Head of caudate nucleus (tissue), 42 donors: Measurements from ENCODE around the gene AUTS2.

Experiments used
- DNase-seq, 42 donors: peaks; one replicate each; pipeline versions ENCODE4 v3.0.0 to v3.0.0-alpha.2; 2020 to 2021; ENCODE audit warnings: mixed read lengths in 7 of 42
- intact Hi-C: fragments of 100-400 bp; cut with DNase I; formaldehyde crosslinking; loops from one replicate; pipeline ENCODE4 v1.15.0; 2022

Gene AUTS2

GRCh38 chr7:69696686-69697685, 98.7 kb downstream of the AUTS2 start:
- no peak for DNase-seq
- intact Hi-C loops = no loop called here

- DNase-seq = no peak
- intact Hi-C loops = no loop called here
Observed at GRCh38 chr7:69698109-69698825, 100.0 kb downstream of the AUTS2 start.

GRCh38 chr7:69699931-69700330, 101.7 kb downstream of the AUTS2 start:
- intact Hi-C loops = no loop called here

DNA sequence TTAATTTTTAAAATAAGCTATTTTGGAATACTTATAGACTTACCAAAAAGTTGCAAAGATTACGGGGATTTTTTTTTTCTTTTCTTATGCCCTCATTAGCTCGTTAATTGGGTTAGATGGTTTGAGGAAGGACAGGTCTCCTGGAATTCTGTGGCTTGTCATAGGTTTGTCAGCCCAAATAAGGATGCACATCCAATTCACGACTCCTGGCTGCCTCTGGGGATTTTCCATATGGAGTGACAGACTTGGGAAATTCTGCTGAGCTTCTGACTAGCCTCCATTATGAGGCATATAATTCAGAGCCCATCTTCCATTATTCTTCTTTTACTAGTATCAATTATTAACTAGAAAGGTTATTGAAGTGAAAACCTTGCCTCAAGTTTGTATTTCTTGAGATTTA, 102.1 kb downstream of the AUTS2 start:
- intact Hi-C loops = no loop called here
- DNase-seq = no peak

More at GRCh38 chr7:69699931-69700330, 101.7 kb downstream of the AUTS2 start:
- DNase-seq = no peak

DNA sequence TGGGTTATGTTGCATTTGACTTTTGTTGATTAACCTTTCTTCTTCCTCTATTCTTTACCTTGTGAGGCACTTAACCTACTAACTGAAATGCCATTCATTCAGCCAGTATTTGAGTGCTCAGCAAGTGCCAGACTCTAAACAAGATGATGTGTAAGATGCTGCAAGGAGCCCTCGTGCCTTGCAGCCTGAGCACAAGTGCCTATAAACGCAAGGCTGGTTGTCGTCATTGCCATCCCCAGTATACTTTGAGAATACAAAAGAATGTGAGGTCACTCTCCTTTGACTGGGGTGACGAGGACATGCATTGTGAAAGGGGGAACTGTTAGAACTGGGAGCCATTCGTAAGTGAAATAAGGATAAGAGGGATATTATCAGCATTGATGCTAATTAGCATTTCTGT, 103.0 kb downstream of the AUTS2 start:
- DNase-seq = no peak
- intact Hi-C loops = no loop called here

DNA sequence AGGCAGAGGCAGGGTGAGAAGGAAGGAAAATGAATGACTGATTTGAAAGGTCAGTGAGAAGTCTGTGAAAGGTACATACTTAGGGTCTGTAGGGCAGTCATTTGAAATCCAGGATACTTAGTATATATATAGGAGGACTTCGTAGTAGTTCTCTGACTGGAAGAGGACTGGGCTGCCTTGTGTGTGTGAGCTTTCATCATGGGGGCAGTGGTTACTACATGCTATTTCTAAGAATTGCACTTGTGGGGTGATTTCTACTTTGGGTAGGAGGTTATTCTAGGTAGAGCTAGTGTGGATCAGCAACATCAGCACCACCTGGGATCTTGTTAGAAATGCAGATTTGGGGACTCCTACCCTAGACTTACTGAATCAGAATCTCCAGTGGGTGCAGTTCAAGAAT, 104.1 kb downstream of the AUTS2 start:
- intact Hi-C loops = no loop called here
- DNase-seq = no peak

- intact Hi-C loops = no loop called here
- no peak for DNase-seq
Observed at GRCh38 chr7:69703099-69703498, 104.8 kb downstream of the AUTS2 start.

DNA sequence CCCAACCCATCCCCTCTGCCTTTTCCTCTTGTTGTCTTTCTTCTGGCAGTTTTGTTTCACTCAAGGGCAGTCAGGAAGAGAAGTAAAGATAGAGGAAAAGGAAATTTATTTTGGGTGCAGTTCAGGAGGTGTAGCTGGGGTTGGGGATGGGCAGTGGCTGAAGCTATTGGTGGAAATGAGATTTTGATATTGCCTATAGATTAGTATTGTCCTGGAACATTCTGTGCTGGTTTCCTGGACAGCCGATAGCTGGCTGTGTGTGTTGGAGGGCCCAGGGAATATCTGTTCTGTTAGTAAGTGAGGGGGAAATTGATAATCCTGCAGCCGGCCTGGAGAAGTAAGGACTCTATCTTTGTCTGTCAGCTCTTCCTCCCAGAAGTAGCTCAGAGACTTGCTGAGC, 107.8 kb downstream of the AUTS2 start:
- intact Hi-C loops = no loop called here
- no peak for DNase-seq

GRCh38 chr7:69708857-69709256, 110.6 kb downstream of the AUTS2 start:
- DNase-seq = peak in 7 of 42 donors; percentile 8 to 56 (median 25)
- intact Hi-C loops = no loop called here

GRCh38 chr7:69710768-69711438, 112.6 kb downstream of the AUTS2 start:
- intact Hi-C loops = no loop called here

DNA sequence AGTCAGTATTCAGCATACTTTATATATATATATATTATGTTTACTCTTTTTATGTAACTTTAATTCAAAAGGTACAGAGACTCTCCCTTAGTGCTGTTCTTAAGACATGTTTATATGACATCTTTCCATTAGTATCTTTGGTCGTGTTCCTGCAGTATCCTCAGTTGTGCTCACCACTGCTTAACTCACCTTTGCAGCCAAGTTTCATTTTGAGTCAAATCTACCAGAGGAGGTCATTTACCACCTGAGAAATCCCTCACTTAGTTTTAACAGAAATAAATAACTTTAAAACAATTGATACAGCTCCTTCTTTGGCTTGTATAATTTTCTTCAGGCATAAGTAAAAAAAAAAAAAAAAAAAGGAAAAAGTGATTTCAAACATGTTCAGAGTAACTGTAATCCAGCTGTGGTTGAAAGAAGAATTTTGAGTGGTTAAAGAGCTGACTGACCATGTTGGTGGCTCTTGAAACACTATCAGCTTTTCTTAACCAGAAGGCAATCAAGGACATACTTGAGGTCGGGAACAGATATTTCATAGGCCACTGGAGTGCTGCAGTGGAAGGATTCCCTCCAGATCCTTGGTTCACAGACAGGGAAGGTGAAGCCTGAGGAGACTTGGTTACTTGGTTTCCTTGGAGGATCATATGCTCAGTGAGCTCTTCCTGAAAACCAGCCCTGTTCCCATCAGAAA, 116.8 kb downstream of the AUTS2 start:
- intact Hi-C loops = no loop called here
- no peak for DNase-seq

More at GRCh38 chr7:69710768-69711438, 112.6 kb downstream of the AUTS2 start:
- DNase-seq = no peak

DNA sequence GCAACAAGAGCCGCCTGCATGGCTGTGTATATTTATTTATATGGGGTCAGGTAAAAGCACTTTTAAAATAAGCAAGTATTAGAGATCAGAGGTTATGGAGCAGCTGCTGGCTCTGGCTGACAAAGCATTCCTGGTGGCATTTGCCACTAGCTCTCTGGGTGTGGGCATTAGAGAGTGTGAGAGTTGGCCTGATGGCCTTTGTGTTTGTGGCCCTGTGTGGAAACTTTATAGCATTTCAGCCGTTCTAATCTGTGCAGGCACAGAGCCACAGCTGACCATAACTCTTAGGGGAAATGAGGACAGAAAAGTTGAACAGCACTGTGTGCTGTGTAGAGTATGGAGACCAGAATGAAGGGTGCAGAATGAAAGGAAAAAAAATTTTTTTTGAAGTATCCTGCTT, 118.9 kb downstream of the AUTS2 start:
- intact Hi-C loops = no loop called here
- DNase-seq = no peak

DNA sequence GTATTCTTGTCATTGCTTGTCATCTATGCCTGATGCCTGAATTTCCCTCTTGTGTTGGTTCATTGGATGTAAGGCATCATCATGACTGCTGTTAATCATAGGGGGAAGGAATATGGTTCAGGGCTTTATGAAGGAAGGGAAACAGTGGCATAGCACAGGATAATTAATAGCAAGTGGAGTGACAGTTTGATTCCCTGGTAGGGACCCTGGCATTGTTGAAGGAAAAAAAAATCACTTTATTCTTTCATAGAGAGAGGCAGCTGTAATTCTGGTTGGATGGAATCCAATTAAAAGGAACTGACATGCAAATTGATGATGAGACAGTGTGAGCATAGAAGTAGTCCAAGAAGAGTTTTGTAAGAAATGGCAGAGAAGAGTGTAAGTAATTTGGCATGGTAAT, 121.4 kb downstream of the AUTS2 start:
- no peak for DNase-seq
- intact Hi-C loops = no loop called here

DNA sequence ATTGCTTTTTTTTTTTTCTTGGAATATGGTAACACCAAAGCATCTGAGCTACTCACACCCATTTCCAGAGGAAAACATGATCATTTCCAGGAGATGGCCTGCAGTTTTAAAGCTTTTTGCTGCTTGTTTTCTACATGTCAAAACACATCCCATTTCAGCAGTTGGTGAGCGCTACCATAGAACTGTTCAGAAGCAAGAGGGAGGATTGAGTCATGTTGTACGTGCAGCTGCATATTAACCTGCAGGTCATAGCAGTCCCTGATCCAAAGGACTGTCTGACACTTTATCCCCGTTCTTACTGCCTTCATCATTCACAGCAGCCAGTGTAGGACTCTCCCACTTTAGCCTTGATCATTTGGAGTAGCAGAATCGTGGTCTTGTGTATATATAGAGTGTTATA, 124.6 kb downstream of the AUTS2 start:
- DNase-seq = no peak

DNA sequence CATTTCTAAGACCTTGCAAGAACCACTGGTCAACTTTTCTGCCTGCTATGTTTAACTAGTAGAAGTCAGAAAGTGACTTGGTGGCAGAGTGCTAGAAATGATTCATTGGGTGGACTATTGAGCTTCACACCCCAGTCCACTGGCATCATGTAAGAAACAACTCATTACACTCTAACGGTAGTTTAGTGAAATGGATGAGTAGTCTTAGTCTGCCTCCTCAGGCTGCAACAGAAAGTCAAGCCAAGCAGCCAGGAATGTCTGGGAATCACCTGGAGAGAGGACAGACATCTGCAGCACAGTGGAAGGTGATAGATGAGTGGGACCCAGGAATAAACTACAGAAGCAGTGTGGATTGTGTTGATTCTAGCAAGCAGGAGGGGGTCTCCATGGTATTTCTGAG, 125.4 kb downstream of the AUTS2 start:
- intact Hi-C loops = no loop called here
- DNase-seq = no peak

More for the DNA sequence above, 124.6 kb downstream of the AUTS2 start:
- intact Hi-C loops = no loop called here

DNA sequence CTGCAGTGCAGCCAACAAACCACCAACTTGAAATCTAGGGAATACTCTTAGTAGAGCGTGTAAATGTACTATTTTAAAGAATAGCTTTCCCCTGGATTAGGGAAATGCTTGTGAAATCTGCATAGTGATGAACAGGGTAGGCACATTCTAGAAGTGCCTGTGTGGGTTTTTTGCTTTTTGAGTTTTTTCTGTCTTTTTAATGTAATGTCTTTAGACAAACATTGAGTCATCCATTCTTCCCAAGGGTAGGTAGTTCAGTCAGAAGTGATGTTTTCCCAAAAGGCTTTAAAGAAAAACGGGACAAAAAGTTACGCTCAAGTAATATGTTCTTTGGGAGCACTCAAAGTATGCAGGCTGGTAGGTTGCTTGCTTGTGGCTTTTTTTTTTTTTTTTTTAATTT, 130.0 kb downstream of the AUTS2 start:
- intact Hi-C loops = no loop called here
- peak in 6 of 42 donors; percentile 11 to 20 (median 16) for DNase-seq

DNA sequence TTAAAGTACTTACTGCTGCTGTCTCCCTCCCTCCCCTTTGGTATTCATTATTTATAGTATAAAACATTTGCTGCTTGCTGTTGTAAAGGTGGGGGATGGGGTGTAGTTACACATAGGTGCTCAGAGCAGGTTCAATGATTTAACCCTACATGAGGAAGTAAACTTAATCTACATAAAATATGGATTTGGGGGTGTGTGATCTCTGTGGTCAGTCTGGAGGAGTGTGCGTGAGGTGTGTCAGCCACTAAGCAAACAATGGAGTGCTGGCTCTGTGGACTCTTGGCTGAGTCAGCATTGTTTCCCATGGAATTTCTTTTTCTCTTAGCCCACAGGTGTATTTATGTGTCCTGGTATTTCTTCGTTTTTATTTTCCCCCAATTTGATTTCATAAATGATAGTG, 133.9 kb downstream of the AUTS2 start:
- DNase-seq = no peak
- intact Hi-C loops = no loop called here

DNA sequence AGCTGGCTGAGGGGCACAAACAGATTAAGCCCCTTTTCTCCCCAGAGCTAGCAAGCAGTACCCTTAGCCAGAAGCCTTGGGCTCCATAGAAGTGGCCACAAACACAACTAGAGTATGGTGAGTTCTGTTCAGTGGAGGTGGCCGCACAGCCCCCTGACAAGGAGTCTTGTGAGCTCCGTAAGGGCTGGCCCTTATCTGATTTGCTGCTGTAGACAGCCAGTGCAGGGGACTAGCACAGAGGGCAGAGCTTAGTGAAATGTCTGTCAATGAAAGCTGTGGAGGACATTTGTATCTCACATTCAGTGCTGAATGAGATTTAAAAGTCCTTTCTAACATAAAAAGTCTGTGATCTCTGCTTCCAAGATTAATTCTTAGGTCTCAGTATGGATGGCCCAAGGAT, 137.3 kb downstream of the AUTS2 start:
- no peak for DNase-seq
- intact Hi-C loops = no loop called here

- no peak for DNase-seq
- intact Hi-C loops = no loop called here
Observed at GRCh38 chr7:69736126-69736810, 138.0 kb downstream of the AUTS2 start.
